HG02571 (cell line): ENCODE results near the gene IGFBPL1.
"Not testable (repeated sequence)": the region's sequence is repeated elsewhere in the genome, so short reads cannot be mapped to it uniquely, and the experiment has no call there.

ENCODE experiments used
- ATAC-seq: cut with Tn5 transposase; IDR thresholded peaks from one replicate; pipeline ENCODE4 v1.9.1; 2021; ENCODE audit warnings: mild to moderate bottlenecking, moderate library complexity; ENCODE audit not compliant: unreplicated experiment

The IGFBPL1 gene

GRCh38 chr9:38423973-38424843 lies at the start of gene IGFBPL1:
Gene IGFBPL1, minus strand, starts transcription at chr9:38424454. Its CDS starts 30 bp downstream, at chr9:38424424.
- ATAC-seq = no peak

GRCh38 chr9:38472583-38473249 lies 48.5 kb upstream of the IGFBPL1 start:
- ATAC-seq = not testable (repeated sequence)

- no peak for ATAC-seq
Measured at GRCh38 chr9:38467404-38467803, 43.1 kb upstream of the IGFBPL1 start.

GRCh38 chr9:38453835-38454234 lies 29.6 kb upstream of the IGFBPL1 start:
- no peak for ATAC-seq

- ATAC-seq = no peak
Measured at GRCh38 chr9:38451162-38451561, 26.9 kb upstream of the IGFBPL1 start.

- no peak for ATAC-seq
Measured at GRCh38 chr9:38447703-38448102, 23.4 kb upstream of the IGFBPL1 start.

- ATAC-seq = peak; percentile 80
Measured at GRCh38 chr9:38445154-38446043, 21.1 kb upstream of the IGFBPL1 start.

- no peak for ATAC-seq
Measured at GRCh38 chr9:38443597-38443996, 19.3 kb upstream of the IGFBPL1 start.

GRCh38 chr9:38443181-38443580 lies 18.9 kb upstream of the IGFBPL1 start:
- no peak for ATAC-seq

- ATAC-seq = no peak
Measured at GRCh38 chr9:38442473-38443096, 18.3 kb upstream of the IGFBPL1 start.

GRCh38 chr9:38441347-38442085 lies 17.3 kb upstream of the IGFBPL1 start:
- ATAC-seq = no peak

- ATAC-seq = no peak
Measured at GRCh38 chr9:38440516-38440915, 16.3 kb upstream of the IGFBPL1 start.

- no peak for ATAC-seq
Measured at GRCh38 chr9:38439916-38440301, 15.7 kb upstream of the IGFBPL1 start.

GRCh38 chr9:38439291-38439915 lies 15.1 kb upstream of the IGFBPL1 start:
- no peak for ATAC-seq

- ATAC-seq = no peak
Measured at GRCh38 chr9:38437193-38437823, 13.1 kb upstream of the IGFBPL1 start.

- ATAC-seq = no peak
Measured at GRCh38 chr9:38436708-38437107, 12.5 kb upstream of the IGFBPL1 start.

GRCh38 chr9:38435521-38435920 lies 11.3 kb upstream of the IGFBPL1 start:
- no peak for ATAC-seq

- no peak for ATAC-seq
Measured at GRCh38 chr9:38434853-38435252, 10.6 kb upstream of the IGFBPL1 start.

GRCh38 chr9:38434365-38434764 lies 10.1 kb upstream of the IGFBPL1 start:
- no peak for ATAC-seq
